ENCODE results near the gene NLRP3.
A peak's percentile ranks its signal among the peaks of the same experiment; 100 is the strongest.

NLRP3 gene

DNA sequence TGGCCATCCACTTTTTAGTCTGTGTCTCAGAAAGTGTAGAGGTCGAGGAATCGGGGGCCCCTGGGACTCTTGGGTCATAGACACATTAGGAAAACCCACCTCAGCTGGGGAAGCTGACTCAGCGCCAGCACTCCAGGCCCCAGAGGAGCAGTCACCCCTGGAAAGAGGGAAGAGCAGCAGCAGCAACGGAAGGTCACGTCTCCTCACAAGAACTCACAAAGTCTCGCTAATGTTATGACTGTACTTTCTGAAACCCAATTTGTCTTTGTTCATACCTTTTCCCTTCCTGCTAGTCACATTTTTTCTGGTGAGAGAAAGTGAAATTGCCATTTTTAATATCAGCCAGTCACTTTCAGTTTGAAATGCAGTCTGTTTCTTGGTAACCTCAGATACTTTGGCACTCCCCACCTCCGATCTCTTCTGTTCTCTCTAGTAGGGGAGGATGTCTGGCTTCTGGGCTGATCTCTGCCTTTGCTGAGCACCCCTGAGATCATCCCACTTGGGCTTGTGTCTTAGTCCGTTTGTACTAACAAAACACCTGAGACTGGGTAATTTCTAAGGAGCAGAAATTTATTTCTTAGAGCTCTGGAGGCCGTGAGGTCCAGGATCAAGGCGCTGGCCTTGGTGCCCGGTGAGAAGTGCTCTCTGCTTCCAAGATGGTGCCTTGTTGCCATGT is 6.0 kb upstream of the NLRP3 start:
- H3K27ac ChIP-seq: peak overlapping the region; percentile 72
- H3K9me3 ChIP-seq: no peaks in the 10 kb centered on the region
- H3K4me1 ChIP-seq (ENCODE audit: control insufficient read depth in 1 of 2, insufficient read depth in 1 of 2, low read depth in 1 of 2, low read length in 1 of 2): peaks cover 63 to 67% of the 10 kb centered on the region in 2 experiments
- no peaks in the 10 kb centered on the region for H3K27me3 ChIP-seq
- peak overlapping the region in 1 of 2 experiments; percentile 12 for H3K4me3 ChIP-seq (ENCODE audit: low read depth in 1 of 2, low read length in 1 of 2)
- TF ChIP-seq, protein P1, sequence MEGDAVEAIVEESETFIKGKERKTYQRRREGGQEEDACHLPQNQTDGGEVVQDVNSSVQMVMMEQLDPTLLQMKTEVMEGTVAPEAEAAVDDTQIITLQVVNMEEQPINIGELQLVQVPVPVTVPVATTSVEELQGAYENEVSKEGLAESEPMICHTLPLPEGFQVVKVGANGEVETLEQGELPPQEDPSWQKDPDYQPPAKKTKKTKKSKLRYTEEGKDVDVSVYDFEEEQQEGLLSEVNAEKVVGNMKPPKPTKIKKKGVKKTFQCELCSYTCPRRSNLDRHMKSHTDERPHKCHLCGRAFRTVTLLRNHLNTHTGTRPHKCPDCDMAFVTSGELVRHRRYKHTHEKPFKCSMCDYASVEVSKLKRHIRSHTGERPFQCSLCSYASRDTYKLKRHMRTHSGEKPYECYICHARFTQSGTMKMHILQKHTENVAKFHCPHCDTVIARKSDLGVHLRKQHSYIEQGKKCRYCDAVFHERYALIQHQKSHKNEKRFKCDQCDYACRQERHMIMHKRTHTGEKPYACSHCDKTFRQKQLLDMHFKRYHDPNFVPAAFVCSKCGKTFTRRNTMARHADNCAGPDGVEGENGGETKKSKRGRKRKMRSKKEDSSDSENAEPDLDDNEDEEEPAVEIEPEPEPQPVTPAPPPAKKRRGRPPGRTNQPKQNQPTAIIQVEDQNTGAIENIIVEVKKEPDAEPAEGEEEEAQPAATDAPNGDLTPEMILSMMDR (IDR thresholded peaks at IDR 0.05): no peak
- H3K36me3 ChIP-seq: no peaks in the 10 kb centered on the region

DNA sequence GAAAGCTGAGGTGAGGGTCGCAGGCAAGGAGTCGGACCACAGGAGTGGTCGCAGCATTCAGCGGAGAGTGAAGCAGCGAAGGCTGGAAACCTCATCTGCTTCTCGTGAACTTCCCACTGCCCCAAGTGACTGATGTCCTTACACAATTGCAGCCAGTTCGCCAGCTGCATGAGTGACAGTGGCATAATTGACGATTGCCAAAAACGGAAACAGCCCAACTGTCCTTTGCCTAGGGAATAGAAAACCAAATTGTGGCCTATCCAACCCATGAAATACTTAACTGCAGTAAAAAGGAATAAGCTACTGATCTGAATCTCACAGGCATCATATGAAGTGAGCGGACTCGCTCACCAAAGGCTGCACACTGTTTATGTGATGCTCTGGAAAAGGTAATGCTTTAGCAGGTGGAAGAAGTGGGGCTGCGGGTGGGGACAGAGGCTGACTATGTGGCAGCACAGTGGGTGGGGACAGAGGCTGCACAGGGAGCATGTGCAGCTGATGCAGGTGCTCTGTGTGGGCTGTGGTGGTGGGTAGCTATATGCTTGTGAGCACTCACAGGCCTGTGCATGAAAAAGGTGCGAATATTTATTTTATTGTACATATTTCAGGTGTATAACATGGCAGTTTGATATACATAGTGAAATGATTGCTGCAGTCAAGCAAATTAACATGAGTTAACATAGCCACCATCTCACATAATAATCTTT is 4.2 kb upstream of the NLRP3 start:
- H3K4me1 ChIP-seq (ENCODE audit: control insufficient read depth in 1 of 2, insufficient read depth in 1 of 2, low read depth in 1 of 2, low read length in 1 of 2): peaks cover 76 to 77% of the 10 kb centered on the region in 2 experiments
- H3K36me3 ChIP-seq: no peaks in the 10 kb centered on the region
- H3K4me3 ChIP-seq (ENCODE audit: low read depth in 1 of 2, low read length in 1 of 2): peak overlapping the region; percentile 6 to 11
- H3K9me3 ChIP-seq: no peaks in the 10 kb centered on the region
- H3K27me3 ChIP-seq: no peaks in the 10 kb centered on the region
- peak overlapping the region; percentile 70 for H3K27ac ChIP-seq
- TF ChIP-seq, protein P1 (IDR thresholded peaks at IDR 0.05): no peak

DNA sequence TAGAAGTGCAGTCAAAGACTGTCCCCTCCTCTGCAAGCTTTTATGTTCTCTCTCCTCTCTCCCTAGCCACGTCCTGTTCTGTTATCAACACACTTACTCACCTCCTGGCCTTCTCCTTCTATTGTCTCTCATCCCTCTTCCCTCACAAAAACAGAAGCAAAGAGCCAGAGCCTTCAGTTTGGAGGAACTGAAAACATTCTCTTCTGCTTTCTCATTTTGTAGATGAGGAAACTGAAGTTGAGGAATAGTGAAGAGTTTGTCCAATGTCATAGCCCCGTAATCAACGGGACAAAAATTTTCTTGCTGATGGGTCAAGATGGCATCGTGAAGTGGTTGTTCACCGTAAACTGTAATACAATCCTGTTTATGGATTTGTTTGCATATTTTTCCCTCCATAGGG is 1.9 kb downstream of the NLRP3 start:
- peak overlapping the region; percentile 78 for H3K27ac ChIP-seq
- TF ChIP-seq, protein P1 (IDR thresholded peaks at IDR 0.05): no peak
- no peaks in the 10 kb centered on the region for H3K27me3 ChIP-seq
- H3K4me3 ChIP-seq (ENCODE audit: low read depth in 1 of 2, low read length in 1 of 2): peak overlapping the region; percentile 67 to 89
- H3K4me1 ChIP-seq (ENCODE audit: control insufficient read depth in 1 of 2, insufficient read depth in 1 of 2, low read depth in 1 of 2, low read length in 1 of 2): peaks cover 62 to 65% of the 10 kb centered on the region in 2 experiments
- H3K9me3 ChIP-seq: no peaks in the 10 kb centered on the region
- H3K36me3 ChIP-seq: no peaks in the 10 kb centered on the region

DNA sequence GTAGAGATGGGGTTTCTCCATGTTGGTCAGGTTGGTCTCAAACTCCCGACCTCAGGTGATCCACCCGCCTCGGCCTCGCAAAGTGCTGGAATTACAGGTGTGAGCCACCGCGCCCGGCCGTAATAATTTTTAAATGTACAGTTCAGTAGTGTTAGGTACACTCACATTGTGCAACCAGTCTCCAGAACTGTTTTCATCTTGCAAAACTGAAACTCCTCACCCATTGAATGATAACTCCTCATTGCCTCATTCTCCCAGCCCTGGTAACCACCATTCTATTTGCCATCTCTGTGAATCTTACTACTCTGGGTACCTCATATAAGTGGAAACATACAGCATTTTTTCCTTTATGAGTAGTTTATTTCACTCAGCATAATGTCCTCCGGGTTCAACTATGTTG is 3.4 kb downstream of the NLRP3 start:
- Histone ChIP-seq H3K4me3 (ENCODE audit: low read depth in 1 of 2, low read length in 1 of 2) (peak overlapping the region; percentile 6 to 89), H3K9me3 (no peaks in the 10 kb centered on the region), H3K27ac (no peak overlapping the region), H3K27me3 (no peaks in the 10 kb centered on the region), H3K4me1 (ENCODE audit: control insufficient read depth in 1 of 2, insufficient read depth in 1 of 2, low read depth in 1 of 2, low read length in 1 of 2) (peaks cover 61 to 63% of the 10 kb centered on the region in 2 experiments), H3K36me3 (peaks cover 13% of the 10 kb centered on the region)
- TF ChIP-seq, protein P1 (IDR thresholded peaks at IDR 0.05): no peak

DNA sequence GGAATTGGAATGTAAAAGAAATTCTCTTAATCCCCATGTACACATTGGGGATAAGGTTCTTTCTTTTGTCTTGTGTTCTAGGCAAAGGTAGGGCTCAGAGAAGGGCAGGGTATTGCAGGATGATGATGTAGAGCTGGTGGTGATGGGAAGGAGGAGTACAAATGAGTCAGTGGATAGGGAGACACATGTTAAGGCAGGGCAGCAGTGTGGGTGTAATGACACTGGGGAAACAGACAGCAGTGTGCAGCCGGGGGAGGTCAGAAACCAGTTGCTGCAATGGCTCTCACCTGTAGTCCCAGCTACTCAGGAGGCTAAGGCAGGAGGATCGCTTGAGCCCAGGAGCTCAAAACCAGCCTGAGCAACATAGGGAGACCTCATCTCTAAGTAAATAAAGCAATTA is 5.1 kb downstream of the NLRP3 start:
- Histone ChIP-seq H3K27ac (no peak overlapping the region), H3K4me1 (ENCODE audit: control insufficient read depth in 1 of 2, insufficient read depth in 1 of 2, low read depth in 1 of 2, low read length in 1 of 2) (peaks cover 44 to 46% of the 10 kb centered on the region in 2 experiments), H3K4me3 (ENCODE audit: low read depth in 1 of 2, low read length in 1 of 2) (peak overlapping the region in 1 of 2 experiments; percentile 41)

More for the DNA sequence above, 5.1 kb downstream of the NLRP3 start:
- TF ChIP-seq, protein P1 (IDR thresholded peaks at IDR 0.05): no peak
- H3K36me3 ChIP-seq: peaks cover 30% of the 10 kb centered on the region
- H3K27me3 ChIP-seq: no peaks in the 10 kb centered on the region
- H3K9me3 ChIP-seq: no peaks in the 10 kb centered on the region

Data from neutrophil (primary cell).